ENCODE results near the gene TFB1M. TPM values are rescaled to one million over a fixed set of nuclear protein-coding genes. Genes with fewer than 3 reads are reported as not detected.

The TFB1M gene
- total and polyA plus RNA-seq, 2 donors (not counting 1 experiment from before 2014, with no cell fraction given) = 16.3 to 28.9 TPM

GRCh38 chr6:155215906-155216305 lies 98.4 kb downstream of the TFB1M start:
- no peaks in the 10 kb centered on the region for H3K36me3 ChIP-seq (ENCODE audit: control insufficient read depth, insufficient read depth, low read length)
- H3K9ac ChIP-seq (ENCODE audit: insufficient read depth, low read length) = no peak overlapping the region
- no peak overlapping the region for H3K4me3 ChIP-seq (replicated peaks in 1 of 4; ENCODE audit: control extremely low read depth in 1 of 4, insufficient read depth in 1 of 4, low read depth in 3 of 4, low read length in 4 of 4)
- H3K27ac ChIP-seq (ENCODE audit: insufficient read depth, low read length) = no peak overlapping the region
- no peaks in the 10 kb centered on the region for H4K20me1 ChIP-seq (ENCODE audit: control insufficient read depth, extremely low read depth, insufficient read depth, low read length)
- H3K27me3 ChIP-seq (ENCODE audit: control insufficient read depth, insufficient read depth, low read length) = no peaks in the 10 kb centered on the region
- TF ChIP-seq CTCF (conservative IDR thresholded peaks at IDR 0.05 in 1 of 2, IDR thresholded peaks at IDR 0.05 in 1 of 2; ENCODE audit: low read depth in 1 of 2, low read length in 2 of 2) (no peak), EZH2 (IDR thresholded peaks at IDR 0.05; ENCODE audit: low read length, missing control alignments) (no peak)
- no peaks in the 10 kb centered on the region for H3K9me3 ChIP-seq (ENCODE audit: control insufficient read depth, insufficient read depth, low read depth, low read length)
- no peak overlapping the region for H2AFZ ChIP-seq (ENCODE audit: low read length)
- no peak overlapping the region for H3K4me2 ChIP-seq (ENCODE audit: extremely low read depth, insufficient read depth, low read length)
- no peak for DNase-seq (ENCODE audit: low read depth in 2 of 2)
- no peaks in the 10 kb centered on the region for H3K79me2 ChIP-seq (ENCODE audit: control insufficient read depth, insufficient read depth, low read length)
- H3K4me1 ChIP-seq (ENCODE audit: control insufficient read depth, extremely low read depth, insufficient read depth, low read length) = no peaks in the 10 kb centered on the region

- H3K4me3 ChIP-seq (replicated peaks in 1 of 4; ENCODE audit: control extremely low read depth in 1 of 4, insufficient read depth in 1 of 4, low read depth in 3 of 4, low read length in 4 of 4) = no peak overlapping the region
- no peaks in the 10 kb centered on the region for H3K4me1 ChIP-seq (ENCODE audit: control insufficient read depth, extremely low read depth, insufficient read depth, low read length)
- H4K20me1 ChIP-seq (ENCODE audit: control insufficient read depth, extremely low read depth, insufficient read depth, low read length) = no peaks in the 10 kb centered on the region
- H3K9ac ChIP-seq (ENCODE audit: insufficient read depth, low read length) = no peak overlapping the region
- DNase-seq (ENCODE audit: low read depth in 2 of 2) = no peak
- H2AFZ ChIP-seq (ENCODE audit: low read length) = no peak overlapping the region
- H3K27ac ChIP-seq (ENCODE audit: insufficient read depth, low read length) = no peak overlapping the region
- no peaks in the 10 kb centered on the region for H3K36me3 ChIP-seq (ENCODE audit: control insufficient read depth, insufficient read depth, low read length)
- no peak for TF ChIP-seq CTCF (conservative IDR thresholded peaks at IDR 0.05 in 1 of 2, IDR thresholded peaks at IDR 0.05 in 1 of 2; ENCODE audit: low read depth in 1 of 2, low read length in 2 of 2)
- no peak for TF ChIP-seq EZH2 (IDR thresholded peaks at IDR 0.05; ENCODE audit: low read length, missing control alignments)
- H3K4me2 ChIP-seq (ENCODE audit: extremely low read depth, insufficient read depth, low read length) = no peak overlapping the region
- no peaks in the 10 kb centered on the region for H3K79me2 ChIP-seq (ENCODE audit: control insufficient read depth, insufficient read depth, low read length)
- no peaks in the 10 kb centered on the region for H3K27me3 ChIP-seq (ENCODE audit: control insufficient read depth, insufficient read depth, low read length)
- no peaks in the 10 kb centered on the region for H3K9me3 ChIP-seq (ENCODE audit: control insufficient read depth, insufficient read depth, low read depth, low read length)
Measured at GRCh38 chr6:155213611-155214372, 100.5 kb downstream of the TFB1M start.

- Histone ChIP-seq H3K79me2 (ENCODE audit: control insufficient read depth, insufficient read depth, low read length) (no peaks in the 10 kb centered on the region), H3K4me2 (ENCODE audit: extremely low read depth, insufficient read depth, low read length) (no peak overlapping the region), H3K27me3 (ENCODE audit: control insufficient read depth, insufficient read depth, low read length) (no peaks in the 10 kb centered on the region), H3K4me3 (replicated peaks in 1 of 4; ENCODE audit: control extremely low read depth in 1 of 4, insufficient read depth in 1 of 4, low read depth in 3 of 4, low read length in 4 of 4) (no peak overlapping the region), H3K36me3 (ENCODE audit: control insufficient read depth, insufficient read depth, low read length) (no peaks in the 10 kb centered on the region), H2AFZ (ENCODE audit: low read length) (no peak overlapping the region), H3K9ac (ENCODE audit: insufficient read depth, low read length) (no peak overlapping the region), H3K9me3 (ENCODE audit: control insufficient read depth, insufficient read depth, low read depth, low read length) (no peaks in the 10 kb centered on the region), H3K27ac (ENCODE audit: insufficient read depth, low read length) (no peak overlapping the region), H3K4me1 (ENCODE audit: control insufficient read depth, extremely low read depth, insufficient read depth, low read length) (no peaks in the 10 kb centered on the region), H4K20me1 (ENCODE audit: control insufficient read depth, extremely low read depth, insufficient read depth, low read length) (no peaks in the 10 kb centered on the region)
- peak in 1 of 2 donors; percentile 37 for DNase-seq (ENCODE audit: low read depth in 2 of 2)
- TF ChIP-seq CTCF (conservative IDR thresholded peaks at IDR 0.05 in 1 of 2, IDR thresholded peaks at IDR 0.05 in 1 of 2; ENCODE audit: low read depth in 1 of 2, low read length in 2 of 2) (no peak), EZH2 (IDR thresholded peaks at IDR 0.05; ENCODE audit: low read length, missing control alignments) (no peak)
Measured at GRCh38 chr6:155212616-155213380, 101.5 kb downstream of the TFB1M start.
